SK-N-SH treated with all-trans-retinoic acid at 6 μM for 48 hours (cell line): ENCODE measurements around the gene TBC1D2.

Source experiments
- CSDC2 ChIP-seq: fragments of 250-450 bp; sonication (Bioruptor Pico); IDR thresholded peaks from 2 replicates; pipeline ENCODE4 v1.5.0; 2020; ENCODE audit warnings: mild to moderate bottlenecking, moderate library complexity
- CSRNP3 ChIP-seq: fragments of 250-450 bp; sonication (Bioruptor Pico); IDR thresholded peaks from 2 replicates; pipeline ENCODE4 v1.5.1; 2021; ENCODE audit warnings: mild to moderate bottlenecking, moderate library complexity
- OSR1 ChIP-seq: fragments of 250-450 bp; sonication (Bioruptor Pico); IDR thresholded peaks from 2 replicates; pipeline ENCODE4 v1.8.0; 2022; ENCODE audit warnings: moderate library complexity, mild to moderate bottlenecking, inconsistent platforms
- PPARA ChIP-seq: fragments of 250-450 bp; sonication (Bioruptor Pico); IDR thresholded peaks from 2 replicates; pipeline ENCODE4 v1.5.0; 2020; ENCODE audit warnings: mild to moderate bottlenecking, borderline replicate concordance
- RARB ChIP-seq: fragments of 250-450 bp; sonication (Bioruptor Pico); IDR thresholded peaks from 2 replicates; pipeline ENCODE4 v1.8.0; 2021; ENCODE audit warnings: mild to moderate bottlenecking, moderate library complexity
- TCF4 ChIP-seq: fragments of 250-450 bp; sonication (Bioruptor Pico); IDR thresholded peaks from 2 replicates; pipeline ENCODE4 v1.8.0; 2021; ENCODE audit warnings: mild to moderate bottlenecking, moderate library complexity, borderline replicate concordance
- TOX ChIP-seq: fragments of 250-450 bp; sonication (Bioruptor Pico); IDR thresholded peaks from 2 replicates; pipeline ENCODE4 v1.8.0; 2021; ENCODE audit warnings: mild to moderate bottlenecking, moderate library complexity, borderline replicate concordance
- ZC3H10 ChIP-seq: fragments of 250-450 bp; sonication (Bioruptor Pico); IDR thresholded peaks from 2 replicates; pipeline ENCODE4 v1.5.1; 2021; ENCODE audit warnings: mild to moderate bottlenecking, moderate library complexity
- ZFP30 ChIP-seq: fragments of 450-650 bp; formaldehyde crosslinking; IDR thresholded peaks from 2 replicates; pipeline ENCODE4 v1.5.0; 2022; ENCODE audit warnings: mild to moderate bottlenecking, moderate library complexity
- ZNF70 ChIP-seq: fragments of 450-650 bp; formaldehyde crosslinking; IDR thresholded peaks from 2 replicates; pipeline ENCODE4 v1.5.0; 2020; ENCODE audit warnings: mild to moderate bottlenecking, moderate library complexity

- TF ChIP-seq TOX (CRISPR knock-in tag) = no peak
- TF ChIP-seq OSR1 (CRISPR knock-in tag) = no peak
- TF ChIP-seq ZFP30 (CRISPR knock-in tag) = no peak
- TF ChIP-seq ZNF70 = no peak
- TF ChIP-seq ZC3H10 (CRISPR knock-in tag) = no peak
- TF ChIP-seq RARB (CRISPR knock-in tag) = no peak
- TF ChIP-seq CSDC2 = no peak
- no peak for TF ChIP-seq TCF4 (CRISPR knock-in tag)
- TF ChIP-seq PPARA = no peak
- TF ChIP-seq CSRNP3 (CRISPR knock-in tag) = no peak
Measured at GRCh38 chr9:98281281-98281680, 25.8 kb upstream of the TBC1D2 start.
